Tongue (tissue), 2 donors: ENCODE results near the gene CAPZB. TPM values are rescaled to one million over a fixed set of nuclear protein-coding genes. Genes with fewer than 3 reads are reported as not detected.
"Not testable (repeated sequence)": the region's sequence is repeated elsewhere in the genome, so short reads cannot be mapped to it uniquely, and the experiment has no call there.

Experiments
- DNase-seq: peaks from one replicate; pipeline ENCODE4 v3.0.0-alpha.2; 2015
- total RNA-seq: library from RNA; depleted of rRNA; stranded (reverse); fragments of >200 nt; gene quantifications from one replicate; pipeline ENCODE4 v1.2.3, GENCODE V29; 2014

CAPZB gene
- total RNA-seq, 1 donor from 2014 or later = 140 TPM

- DNase-seq = not testable (repeated sequence)
Observed at GRCh38 chr1:19497443-19497842, 12.1 kb upstream of the CAPZB start.

GRCh38 chr1:19496527-19496874, 11.2 kb upstream of the CAPZB start:
- DNase-seq = no peak

DNA sequence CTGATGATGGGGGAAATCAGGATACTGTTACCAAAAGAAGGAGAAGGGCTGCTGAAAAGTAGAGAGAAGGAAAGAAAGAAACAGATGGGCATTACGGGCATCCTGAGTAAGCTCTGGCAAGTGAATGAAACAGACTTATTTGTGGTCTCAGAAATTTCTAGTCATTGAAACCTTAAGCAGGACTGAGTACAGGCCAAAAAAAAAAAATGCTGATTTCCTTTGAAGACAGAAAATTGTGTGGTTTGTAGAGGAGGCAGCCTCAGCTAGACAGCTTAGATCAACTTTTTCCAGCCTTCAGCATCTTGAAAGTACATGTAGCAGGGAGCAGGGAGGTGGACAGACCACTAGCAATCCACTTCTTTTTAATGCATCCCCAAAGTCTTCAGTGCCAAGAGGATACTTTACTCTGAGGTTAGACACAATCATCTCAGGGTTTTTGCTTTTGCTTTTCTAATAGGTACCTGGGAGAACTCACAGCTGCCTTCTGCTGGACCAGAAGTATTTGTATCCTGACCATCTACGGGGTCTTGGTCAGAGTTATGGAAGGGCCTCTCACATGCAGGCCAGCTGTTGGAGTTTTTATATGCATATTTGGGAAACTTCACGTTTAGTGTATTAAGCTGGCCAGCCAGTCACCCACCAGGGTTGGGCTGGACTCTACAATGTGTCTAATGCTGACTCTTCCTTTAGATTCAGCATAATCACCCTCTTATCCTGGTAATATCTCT, 10.6 kb upstream of the CAPZB start:
- DNase-seq = peak; percentile 76

DNA sequence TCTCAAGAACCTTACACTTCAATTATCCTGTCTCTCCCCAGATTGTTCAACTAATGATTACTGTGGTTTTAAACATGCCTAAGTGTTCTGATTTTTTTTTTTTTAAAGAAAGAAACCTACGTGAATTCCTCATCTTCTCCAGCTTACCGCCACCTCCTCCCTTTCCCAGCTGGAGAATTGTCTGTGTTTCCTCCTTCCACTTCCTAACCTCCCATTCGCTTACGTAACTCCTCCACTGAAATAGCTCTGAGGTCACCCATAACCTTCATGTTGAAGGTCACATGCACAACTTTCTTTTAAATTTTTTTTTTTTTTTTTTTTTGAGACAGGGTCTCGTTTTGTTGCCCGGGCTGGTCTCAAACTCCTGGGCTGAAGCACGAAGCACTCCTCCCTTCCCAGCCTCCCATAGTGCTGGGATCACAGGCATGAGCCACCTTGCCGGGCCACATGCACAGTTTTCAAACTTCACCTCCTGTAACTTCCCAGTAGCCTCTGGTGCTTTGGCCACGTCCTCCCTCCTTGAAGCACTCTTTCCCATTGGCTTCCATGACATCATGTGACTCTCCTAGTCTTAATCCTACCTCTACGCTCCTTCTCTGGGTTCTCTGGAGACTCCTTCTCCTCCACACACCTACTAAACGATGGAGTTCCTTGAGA, 9.8 kb upstream of the CAPZB start:
- DNase-seq = no peak

DNA sequence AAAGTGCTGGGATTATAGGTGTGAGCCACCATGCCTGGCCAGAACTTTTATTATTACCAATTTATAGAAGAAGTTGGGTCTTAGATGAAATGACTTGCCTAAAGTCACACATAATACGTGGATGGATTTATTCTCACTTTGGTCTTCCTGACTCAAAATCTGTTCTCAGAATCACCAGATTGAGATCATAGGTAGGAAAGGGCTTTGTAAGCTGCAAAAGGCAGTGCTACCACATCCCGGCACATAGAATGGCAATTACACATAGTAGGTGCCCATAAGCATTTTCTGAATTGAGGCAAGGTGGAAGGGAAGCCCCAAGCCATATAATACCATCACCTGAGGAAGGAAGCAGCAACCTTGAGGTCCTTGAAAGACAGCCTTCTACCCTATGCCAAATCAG, 8.2 kb upstream of the CAPZB start:
- no peak for DNase-seq

DNA sequence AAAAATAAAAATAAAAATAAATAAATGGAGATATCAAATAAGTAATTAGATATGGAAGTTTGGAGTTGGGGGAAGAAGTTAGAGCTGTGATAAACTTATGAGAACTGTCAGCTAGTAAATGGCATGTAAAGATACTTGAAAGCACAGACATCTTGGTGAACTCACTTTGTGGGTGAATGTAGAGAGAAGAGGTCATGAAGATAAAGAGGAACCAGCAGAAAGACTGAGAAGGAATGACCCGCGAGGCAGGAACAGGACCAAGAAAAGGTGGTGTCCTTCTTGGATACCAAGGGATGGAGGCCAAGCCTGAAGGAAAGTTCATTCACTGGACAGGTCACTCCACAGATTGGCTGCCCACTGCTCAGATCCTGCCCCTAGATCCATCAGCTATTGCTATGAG, 4.7 kb upstream of the CAPZB start:
- DNase-seq = no peak

- DNase-seq = no peak
Observed at GRCh38 chr1:19488136-19488535, 2.8 kb upstream of the CAPZB start.

DNA sequence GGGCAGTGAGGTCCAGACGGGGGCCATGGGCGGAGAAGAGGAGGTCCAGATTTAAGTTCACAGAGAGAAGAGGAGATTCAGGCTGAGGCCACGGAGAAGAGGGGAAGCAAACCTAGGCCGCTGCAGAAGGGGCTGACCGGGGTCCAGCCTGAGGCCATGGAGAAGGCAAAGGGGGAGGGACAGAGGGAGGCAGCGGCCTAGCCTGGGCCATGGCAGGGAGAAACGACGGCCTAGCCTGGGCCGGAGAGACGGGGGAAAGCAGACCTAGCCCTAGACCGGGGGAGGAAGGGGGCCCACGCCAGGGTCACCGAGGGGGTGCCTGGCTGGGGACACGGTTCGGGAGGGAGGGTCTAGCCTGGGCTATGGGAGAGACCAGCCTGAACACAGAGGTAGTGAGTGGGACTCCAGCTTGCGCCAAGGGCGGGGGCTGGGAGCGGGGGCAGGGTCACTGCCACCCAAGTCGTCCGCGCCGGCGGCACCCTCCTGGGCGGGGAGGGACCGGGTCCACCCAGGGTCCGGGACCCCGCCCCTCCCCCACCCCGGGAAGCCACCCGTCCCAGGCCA, 459 bp downstream of the CAPZB start:
- peak; percentile 45 for DNase-seq

DNA sequence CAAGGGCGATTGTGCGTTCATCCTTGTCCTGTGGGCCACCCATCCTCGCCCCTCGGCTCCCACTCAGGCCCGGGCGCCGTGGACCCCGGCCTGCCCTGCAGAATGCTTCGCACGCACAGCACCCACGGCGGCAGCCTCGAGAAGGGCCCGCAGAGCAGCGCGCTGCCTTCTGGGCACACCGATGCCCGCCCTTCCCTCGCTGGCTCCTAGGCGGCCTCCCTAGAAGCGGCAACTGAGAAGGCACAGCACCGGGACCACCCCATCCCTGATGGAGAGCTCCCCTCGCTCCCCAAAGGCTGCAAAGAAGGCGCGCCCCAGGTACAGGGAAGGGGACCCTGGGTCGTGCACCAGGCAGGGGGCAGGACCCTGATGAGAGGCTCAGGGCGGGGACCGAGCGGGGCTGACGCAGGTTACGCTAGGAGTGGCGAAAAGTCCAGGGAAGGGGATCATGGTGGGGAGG, 971 bp downstream of the CAPZB start:
- no peak for DNase-seq

DNA sequence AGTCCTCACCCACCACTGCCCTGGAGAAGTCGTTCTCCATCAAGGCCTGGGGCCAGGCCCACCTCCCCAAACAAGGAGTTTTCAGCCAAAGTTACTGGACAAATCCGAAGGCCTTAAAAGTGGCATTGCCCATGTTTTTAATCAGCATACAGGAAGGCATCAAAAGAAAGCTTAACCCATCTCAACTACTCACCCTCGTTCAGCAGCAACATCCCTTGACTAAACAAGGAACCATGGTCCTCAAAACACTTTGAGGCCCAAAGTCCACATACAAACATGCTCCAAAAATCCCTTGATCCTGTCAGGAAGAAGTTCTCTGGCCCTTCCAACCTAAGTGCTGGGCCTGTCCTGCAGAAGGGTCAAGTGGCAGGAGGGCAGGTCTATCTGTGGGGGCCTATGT, 1.6 kb downstream of the CAPZB start:
- no peak for DNase-seq

DNA sequence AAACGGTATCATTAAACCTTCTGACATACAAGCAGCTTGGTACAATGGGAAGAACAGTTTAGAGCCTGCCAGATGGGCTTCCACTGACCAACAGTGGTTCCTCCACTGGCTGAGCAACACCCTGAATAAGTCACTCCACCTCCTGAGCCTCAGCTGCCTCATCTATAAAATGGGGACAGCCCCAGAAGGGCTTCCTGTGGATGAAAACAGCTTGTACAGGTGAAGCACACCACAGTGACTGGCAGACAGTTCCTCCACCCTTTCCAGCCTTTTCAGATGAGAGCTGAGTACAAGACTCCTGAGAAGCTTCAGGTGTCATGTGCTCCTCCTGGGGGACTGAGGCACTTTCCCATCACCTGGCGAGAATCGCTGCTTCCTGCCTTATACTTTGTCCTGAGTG, 2.1 kb downstream of the CAPZB start:
- DNase-seq = no peak

DNA sequence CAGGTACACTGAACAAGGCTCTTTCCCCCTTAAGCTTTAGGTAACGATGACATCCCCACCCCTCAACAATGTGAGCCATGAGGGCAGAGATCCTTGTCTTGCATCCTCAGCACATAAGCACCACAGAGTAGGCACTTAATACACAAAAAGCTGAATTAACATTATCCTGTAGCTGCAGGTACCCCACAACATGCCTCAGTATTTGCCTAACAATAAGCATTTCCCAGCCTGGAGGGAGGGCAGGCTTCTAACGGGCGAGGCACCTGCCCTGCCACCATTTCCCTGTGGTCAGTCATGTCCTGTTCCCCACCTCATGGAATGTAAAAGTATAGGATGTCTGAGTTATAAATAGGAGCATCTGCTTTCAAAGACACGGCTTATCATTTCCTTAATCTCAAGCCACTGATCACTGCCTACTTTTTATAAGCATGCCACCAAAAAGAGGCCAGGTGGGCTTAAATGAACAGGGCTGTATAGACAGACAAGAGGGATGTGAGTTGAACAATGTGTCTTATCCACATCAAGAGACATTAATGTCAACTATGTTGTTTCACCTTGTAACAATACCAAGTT, 3.4 kb downstream of the CAPZB start:
- no peak for DNase-seq

DNA sequence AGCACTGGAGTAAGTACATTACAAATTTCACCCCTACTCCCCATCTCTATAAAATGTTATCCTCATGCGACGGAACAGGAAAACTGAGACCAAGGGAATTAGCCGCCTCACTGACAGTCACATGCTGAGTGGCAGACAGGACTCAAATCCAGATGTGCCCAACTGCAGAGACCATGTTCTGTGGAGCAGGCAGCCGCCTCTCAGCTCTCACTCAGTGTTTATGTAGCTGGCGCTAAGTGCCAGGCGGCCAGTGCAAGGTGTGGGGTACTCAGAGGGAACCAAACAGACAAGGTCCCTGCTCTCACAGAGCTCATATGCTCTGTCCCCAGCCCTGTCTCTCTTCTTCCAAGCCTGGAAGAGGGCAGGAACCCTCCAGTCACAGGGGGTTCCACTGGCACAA, 5.1 kb downstream of the CAPZB start:
- DNase-seq = no peak

GRCh38 chr1:19479351-19480120, 5.8 kb downstream of the CAPZB start:
- DNase-seq = no peak

DNA sequence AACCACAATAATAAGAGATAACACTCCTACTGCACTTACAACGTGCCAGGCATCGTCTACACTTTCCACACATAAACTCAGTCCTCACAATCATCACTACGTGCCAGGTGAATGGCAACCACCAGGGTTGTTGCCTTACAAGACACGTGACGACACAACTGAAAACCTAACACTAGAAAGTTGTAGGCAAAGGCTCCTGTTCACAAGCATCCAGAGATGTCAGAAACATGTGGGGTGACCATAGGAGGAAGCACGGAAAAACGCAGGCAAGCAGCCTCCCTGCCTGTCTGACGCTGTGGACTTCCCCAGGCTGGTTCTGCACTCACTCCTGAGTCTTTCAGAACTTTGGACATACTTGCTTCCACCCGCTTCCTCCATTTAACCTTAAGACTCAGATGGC, 7.0 kb downstream of the CAPZB start:
- no peak for DNase-seq

- no peak for DNase-seq
Observed at GRCh38 chr1:19477284-19478249, 7.8 kb downstream of the CAPZB start.

DNA sequence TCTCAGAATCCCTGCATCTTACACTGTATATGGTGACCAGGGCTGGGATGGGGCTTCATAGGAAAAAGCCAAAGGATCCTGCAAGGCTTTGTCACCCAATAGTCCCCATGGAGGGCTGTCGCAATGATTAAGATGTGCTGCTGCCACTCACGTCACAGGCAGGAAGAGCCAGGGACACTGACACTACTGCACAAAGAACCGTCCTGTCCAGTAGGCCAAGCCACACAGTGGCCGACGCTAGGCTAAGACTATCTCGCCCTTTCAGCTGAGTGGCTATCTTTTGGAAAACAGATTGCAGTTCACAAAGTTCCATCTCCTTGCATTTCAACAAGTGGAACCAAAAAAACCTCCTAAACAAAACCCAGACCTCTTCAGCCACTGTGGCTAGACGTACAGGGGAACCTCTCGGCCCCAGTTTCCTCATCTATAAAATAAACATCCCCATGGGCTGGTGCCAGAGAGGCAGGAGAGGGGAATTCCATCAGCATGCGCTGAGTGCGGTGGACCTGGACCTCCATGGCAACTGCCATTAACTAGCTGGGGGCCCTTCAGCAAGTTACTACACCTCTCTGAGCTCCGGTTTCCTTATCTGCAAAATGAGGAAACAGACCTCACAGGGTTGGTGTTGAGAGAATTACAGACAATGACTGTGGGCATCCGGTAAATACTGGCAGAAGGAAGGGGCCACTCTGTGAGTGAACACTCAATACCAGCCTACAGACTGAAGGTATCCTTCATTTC, 8.7 kb downstream of the CAPZB start:
- no peak for DNase-seq

DNA sequence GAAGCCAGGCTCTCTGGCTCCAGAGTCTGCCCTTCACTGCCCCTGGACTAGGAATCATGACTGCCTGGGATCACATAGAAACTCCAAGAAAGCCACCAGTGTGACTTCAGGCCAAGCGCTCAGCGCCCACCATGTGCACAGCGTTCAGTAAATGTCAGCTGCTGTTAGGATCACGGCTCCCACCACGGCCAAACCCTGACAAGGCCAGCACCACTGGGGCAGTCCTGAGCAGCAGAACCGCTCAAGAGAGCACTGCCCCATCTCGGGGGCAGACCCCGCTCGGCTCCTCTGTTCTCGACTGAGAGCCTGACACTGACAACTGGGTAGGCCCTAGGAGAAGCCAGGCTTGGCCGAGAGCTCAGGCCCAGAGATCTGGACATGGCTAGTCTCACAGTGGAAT, 10.0 kb downstream of the CAPZB start:
- DNase-seq = no peak

GRCh38 chr1:19472174-19472573, 13.2 kb downstream of the CAPZB start:
- no peak for DNase-seq

GRCh38 chr1:19469004-19469403, 16.3 kb downstream of the CAPZB start:
- DNase-seq = no peak
